ENCODE results near the gene RNF150. TPM values are rescaled to one million over a fixed set of nuclear protein-coding genes. Genes with fewer than 3 reads are reported as not detected.

Gene RNF150
- total RNA-seq, 1 experiment from 2014 or later, result 4.4 TPM

DNA sequence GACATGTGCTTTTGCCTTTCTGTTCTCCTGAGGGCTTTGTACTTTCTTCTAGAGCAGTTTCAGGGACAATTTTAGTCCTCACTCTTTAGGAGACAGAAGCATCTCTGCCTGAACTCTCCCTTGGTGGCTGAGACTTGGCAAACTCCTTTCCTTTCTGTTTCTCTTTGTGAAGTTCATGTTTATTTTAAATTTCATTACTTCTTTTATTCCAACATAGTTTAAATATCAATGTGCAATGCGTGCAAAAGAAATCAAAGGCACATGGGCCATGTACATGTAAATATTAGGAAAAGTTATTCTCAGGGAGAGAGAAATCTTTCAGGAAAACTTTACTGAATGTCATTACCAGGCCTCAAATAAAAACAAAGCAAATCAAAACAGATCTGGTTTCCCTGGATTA, 177.6 kb downstream of the RNF150 start:
- peaks cover 4% of the 10 kb centered on the region in 2 experiments; a peak in 4 of 5 replicates for H3K9me3 Mint-ChIP-seq
- Histone ChIP-seq H2BK120ac (ENCODE audit: low read depth, low read length, poor library complexity, severe bottlenecking) (no peak overlapping the region), H3K4me1 (ENCODE audit: insufficient read depth, low read length) (no peaks in the 10 kb centered on the region; the same call in 1 of the 2 replicates), H2BK20ac (ENCODE audit: low read depth, low read length, poor library complexity, severe bottlenecking) (no peak overlapping the region), H3K23ac (ENCODE audit: insufficient read length, low read depth, low read length) (no peak overlapping the region), H3K14ac (ENCODE audit: insufficient read depth, low read length) (no peak overlapping the region), H3K9me3 (ENCODE audit: control insufficient read depth, low read depth, low read length) (no peaks in the 10 kb centered on the region), H2BK15ac (ENCODE audit: low read depth, low read length) (no peak overlapping the region), H4K20me1 (ENCODE audit: control insufficient read depth, insufficient read depth, insufficient read length) (no peaks in the 10 kb centered on the region), H3K4me2 (ENCODE audit: insufficient read depth, insufficient read length, low read length) (no peak overlapping the region), H3K79me1 (ENCODE audit: insufficient read depth, low read depth, low read length, poor library complexity, severe bottlenecking) (no peaks in the 10 kb centered on the region), H2AK5ac (ENCODE audit: insufficient read length, low read length) (no peak overlapping the region), H2BK5ac (ENCODE audit: insufficient read length, low read length) (no peak overlapping the region), H3K27ac (ENCODE audit: insufficient read length, low read depth, low read length) (no peak overlapping the region), H4K5ac (ENCODE audit: insufficient read length, low read depth, low read length) (no peak overlapping the region), H3K4ac (ENCODE audit: low read depth, low read length) (no peak overlapping the region), H2AFZ (ENCODE audit: low read length) (no peak overlapping the region), H3K23me2 (ENCODE audit: insufficient read length, low read depth, low read length, poor library complexity, severe bottlenecking) (no peaks in the 10 kb centered on the region), H3K18ac (ENCODE audit: insufficient read length, low read depth, low read length) (no peak overlapping the region), H4K91ac (ENCODE audit: insufficient read length, low read depth, low read length) (no peak overlapping the region), H3K9ac (ENCODE audit: extremely low read depth, insufficient read length, low read length) (no peak overlapping the region), H4K8ac (replicated peaks; ENCODE audit: insufficient read length, low read depth, low read length) (no peak overlapping the region), H3K27me3 (ENCODE audit: insufficient read depth, low read length) (no peaks in the 10 kb centered on the region), H3K56ac (ENCODE audit: insufficient read length, low read depth, low read length) (no peak overlapping the region), H2BK12ac (ENCODE audit: insufficient read length, low read depth, low read length) (no peak overlapping the region), H3K79me2 (ENCODE audit: insufficient read depth, low read length) (no peaks in the 10 kb centered on the region), H3T11ph (ENCODE audit: low read length) (no peak overlapping the region)
- WGBS (ENCODE audit: extremely low coverage, insufficient read length, low lambda C conversion rate), result no CpG with 5 or more reads among the region's 1 CpG
- no peak overlapping the region for H3K27ac Mint-ChIP-seq
- TF ChIP-seq, protein P1, sequence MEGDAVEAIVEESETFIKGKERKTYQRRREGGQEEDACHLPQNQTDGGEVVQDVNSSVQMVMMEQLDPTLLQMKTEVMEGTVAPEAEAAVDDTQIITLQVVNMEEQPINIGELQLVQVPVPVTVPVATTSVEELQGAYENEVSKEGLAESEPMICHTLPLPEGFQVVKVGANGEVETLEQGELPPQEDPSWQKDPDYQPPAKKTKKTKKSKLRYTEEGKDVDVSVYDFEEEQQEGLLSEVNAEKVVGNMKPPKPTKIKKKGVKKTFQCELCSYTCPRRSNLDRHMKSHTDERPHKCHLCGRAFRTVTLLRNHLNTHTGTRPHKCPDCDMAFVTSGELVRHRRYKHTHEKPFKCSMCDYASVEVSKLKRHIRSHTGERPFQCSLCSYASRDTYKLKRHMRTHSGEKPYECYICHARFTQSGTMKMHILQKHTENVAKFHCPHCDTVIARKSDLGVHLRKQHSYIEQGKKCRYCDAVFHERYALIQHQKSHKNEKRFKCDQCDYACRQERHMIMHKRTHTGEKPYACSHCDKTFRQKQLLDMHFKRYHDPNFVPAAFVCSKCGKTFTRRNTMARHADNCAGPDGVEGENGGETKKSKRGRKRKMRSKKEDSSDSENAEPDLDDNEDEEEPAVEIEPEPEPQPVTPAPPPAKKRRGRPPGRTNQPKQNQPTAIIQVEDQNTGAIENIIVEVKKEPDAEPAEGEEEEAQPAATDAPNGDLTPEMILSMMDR (conservative IDR thresholded peaks at IDR 0.05), result no peak
- no peaks in the 10 kb centered on the region for H3K27me3 Mint-ChIP-seq (ENCODE audit: low read depth)
- no peak overlapping the region for H3K4me3 Mint-ChIP-seq
- peaks cover 9 to 17% of the 10 kb centered on the region in 2 experiments for H3K4me1 Mint-ChIP-seq
- DNase-seq, result no peak
- peaks cover 0 to 5% (median 5%) of the 10 kb centered on the region in 3 experiments; a peak in 3 of 7 replicates for H3K36me3 Mint-ChIP-seq (ENCODE audit: insufficient read depth in 1 of 3, low read depth in 3 of 3)
